Articular chondrocyte of knee joint (primary cell): ENCODE measurements around the gene WDR18. TPM values are rescaled to one million over a fixed set of nuclear protein-coding genes. Genes with fewer than 3 reads are reported as not detected.

Experiments
- small RNA-seq: library from RNA; depleted of rRNA; stranded (forward); fragments of <200 nt; gene quantifications from one replicate; pipeline ENCODE3, GENCODE V24; 2012
- total RNA-seq: library from RNA; depleted of rRNA; stranded (reverse); fragments of >200 nt; gene quantifications from 2 replicates; pipeline ENCODE4 v1.2.3, GENCODE V29; 2012

WDR18 gene, protein sequence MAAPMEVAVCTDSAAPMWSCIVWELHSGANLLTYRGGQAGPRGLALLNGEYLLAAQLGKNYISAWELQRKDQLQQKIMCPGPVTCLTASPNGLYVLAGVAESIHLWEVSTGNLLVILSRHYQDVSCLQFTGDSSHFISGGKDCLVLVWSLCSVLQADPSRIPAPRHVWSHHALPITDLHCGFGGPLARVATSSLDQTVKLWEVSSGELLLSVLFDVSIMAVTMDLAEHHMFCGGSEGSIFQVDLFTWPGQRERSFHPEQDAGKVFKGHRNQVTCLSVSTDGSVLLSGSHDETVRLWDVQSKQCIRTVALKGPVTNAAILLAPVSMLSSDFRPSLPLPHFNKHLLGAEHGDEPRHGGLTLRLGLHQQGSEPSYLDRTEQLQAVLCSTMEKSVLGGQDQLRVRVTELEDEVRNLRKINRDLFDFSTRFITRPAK
- total RNA-seq, result 27.6 and 41.2 TPM in 2 replicates

DNA sequence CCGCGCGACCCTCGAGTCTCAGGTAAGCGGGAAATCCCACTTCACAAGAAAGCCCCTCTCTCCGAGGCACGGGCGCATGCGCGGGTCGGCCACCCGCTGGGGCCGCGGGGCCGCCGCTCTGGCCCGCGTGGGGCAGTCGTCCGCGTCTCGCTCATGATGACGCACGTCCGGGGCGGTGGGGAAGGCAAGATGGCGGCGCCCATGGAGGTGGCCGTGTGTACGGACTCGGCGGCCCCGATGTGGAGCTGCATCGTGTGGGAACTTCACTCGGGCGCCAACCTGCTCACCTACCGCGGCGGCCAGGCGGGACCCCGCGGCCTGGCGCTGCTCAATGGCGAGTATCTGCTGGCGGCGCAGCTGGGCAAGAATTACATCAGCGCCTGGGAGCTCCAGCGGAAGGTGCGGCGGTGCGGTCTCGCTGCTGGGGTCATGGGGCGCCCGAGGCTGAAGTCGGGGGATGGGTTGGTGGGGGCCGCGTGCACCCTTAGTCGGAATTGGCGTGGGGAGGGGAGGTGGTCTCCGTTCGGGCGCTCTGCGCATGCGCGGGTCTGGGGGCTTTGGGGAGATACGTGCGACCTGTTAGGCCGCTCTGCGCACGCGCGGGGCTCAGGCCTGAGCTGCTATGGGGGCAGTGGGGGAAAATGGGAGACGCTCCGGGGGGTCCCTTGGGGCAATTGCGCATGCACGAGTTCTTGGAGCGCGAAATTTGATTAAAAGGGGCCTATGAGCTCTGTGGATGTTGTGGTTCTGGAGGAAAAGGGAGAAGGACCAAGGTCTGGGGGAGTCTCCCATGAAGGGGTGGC, at the start of gene WDR18:
Gene WDR18, plus strand, starts transcription at position 181 of the 803 bp plus-strand sequence. Its CDS starts 9 bp downstream, at position 190.

DNA sequence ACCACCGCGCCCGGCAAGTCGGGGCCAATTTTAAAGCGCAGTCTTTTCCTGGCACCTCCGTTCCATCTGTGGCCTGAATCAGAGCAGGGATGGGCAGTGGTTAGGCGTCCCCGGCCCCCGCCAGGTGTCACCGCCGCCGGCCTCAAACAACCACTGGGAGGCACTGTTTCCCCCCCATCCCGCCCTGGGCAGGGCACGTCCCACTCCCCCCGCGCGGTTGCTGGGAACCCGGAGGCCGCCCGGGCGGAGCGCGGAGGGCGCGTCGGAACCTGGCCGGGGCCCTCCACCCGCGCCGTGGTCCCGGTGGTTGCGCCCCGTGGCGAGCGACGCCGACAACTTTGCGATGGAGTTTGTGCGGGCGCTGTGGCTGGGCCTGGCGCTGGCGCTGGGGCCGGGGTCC, 15.9 kb downstream of the WDR18 start, which contains the start of gene GRIN3B:
Gene GRIN3B, plus strand, starts transcription at position 325 of the 400 bp plus-strand sequence. Its CDS starts 19 bp downstream, at position 344.

DNA sequence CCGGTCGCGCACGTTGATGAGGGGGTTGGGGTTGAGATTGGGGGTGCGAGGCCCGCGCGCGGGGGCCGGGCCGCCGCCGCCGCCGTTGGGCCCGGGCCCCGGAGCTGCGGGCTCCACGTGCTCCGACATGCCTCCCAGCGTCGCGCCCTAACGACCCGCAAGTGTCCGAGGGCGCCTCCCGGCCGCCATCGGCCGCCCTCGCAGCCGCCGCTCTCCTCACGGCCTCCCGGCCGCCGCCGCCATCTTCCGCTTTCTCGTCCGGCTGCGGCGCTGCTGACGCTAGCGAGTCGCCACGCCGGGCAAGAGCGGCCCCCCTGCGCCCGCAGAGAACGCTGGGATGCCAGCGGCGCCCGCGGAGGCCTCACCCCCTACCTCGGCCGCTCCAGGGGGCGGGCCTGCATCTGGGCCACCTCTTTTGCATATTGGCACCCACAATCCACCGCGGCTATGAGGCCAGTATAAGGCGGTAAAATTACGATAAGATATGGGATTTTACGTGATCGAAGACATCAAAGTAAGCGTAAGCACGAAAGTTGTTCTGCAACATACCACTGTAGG, 36.8 kb downstream of the WDR18 start, which contains the start of gene TMEM259:
Gene TMEM259, minus strand, starts transcription at position 256 of the 558 bp plus-strand sequence. Its CDS starts 127 bp downstream, at position 129.

DNA sequence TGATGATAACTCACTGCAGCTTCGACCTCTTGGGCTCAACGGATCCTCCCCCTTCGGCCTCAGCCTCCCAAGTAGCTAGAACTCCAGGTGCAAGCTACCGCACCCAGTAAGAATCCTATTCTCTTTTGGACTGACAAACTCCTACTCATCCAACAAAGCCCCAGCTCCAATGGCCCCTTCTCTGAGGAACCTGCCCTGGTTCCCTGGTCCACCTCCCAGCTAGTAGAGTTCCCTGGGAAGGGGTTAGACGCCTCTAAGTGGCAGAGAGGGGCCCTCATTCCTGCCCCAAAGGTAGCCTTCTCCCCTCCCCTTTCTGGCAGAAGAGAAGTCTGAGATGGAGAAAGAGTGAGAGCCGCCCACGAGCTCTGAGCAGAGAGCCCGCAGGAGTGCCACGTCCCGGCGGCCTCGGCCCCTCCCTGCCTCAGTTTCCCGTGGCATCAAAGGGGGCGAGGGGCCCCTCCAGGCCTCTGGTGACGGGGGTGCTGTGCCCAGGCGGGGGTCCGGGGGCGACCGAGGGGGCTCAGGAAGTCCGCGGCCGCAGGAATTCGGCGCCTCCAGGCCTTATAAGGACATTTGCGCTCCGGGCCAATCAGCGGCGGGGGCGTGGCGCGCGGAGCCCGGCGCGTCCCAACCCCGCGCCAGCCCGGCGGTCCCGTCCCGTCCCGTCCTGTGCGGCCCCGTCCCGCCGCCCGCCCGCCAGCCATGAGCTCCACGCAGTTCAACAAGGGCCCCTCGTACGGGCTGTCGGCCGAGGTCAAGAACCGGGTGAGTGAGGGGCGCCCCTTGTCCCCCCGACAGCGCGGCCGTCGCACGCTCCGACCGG, 42.0 kb downstream of the WDR18 start, which contains the start of gene CNN2:
Gene CNN2, plus strand, starts transcription at position 649 of the 823 bp plus-strand sequence. Its CDS starts 54 bp downstream, at position 703.

DNA sequence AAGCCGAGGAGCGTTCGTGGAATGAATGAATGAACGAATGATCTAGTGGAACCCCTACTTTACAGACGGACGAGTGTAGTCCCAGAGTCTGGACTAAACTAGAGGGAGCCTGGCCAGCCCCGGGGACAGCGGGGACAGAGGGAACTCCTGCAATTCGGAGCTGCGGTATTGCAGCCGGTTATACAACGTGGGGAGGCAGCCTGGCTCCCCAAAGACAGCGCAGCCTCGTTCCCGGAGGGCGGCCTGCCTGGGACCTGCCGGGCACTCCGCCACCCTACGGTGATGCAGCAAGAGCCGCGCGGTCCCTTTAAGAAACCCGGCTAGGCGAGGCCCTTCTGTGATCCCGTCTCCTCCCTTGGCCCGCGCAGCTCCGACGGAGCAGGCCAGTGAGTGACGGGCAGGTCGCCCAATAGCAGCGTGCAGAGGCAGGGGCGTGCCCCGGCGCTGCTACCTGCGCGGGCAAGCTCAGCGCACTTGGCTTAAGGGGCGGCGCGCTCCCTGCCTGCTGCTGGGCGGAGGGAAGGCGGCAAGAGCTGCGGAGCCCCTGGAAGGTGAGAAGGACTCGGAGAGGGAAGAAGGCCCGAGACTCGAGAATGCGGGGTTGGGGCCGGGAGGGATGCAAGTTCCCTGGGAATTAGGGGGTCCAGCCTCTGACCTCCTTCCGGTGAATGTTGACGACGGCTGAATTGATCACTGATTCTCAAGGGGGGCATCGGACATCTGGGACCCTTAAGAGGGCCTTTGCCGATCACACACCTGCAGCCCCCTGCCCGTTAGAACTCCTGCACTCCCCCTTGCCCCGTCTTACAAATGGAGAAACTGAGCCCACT, 55.7 kb downstream of the WDR18 start, which contains the start of gene ABCA7:
Gene ABCA7, plus strand, starts transcription at position 462 of the 830 bp plus-strand sequence. CDS start 1,255 bp downstream, outside the sequence.

Small RNA genes within 50 kb of the gene (small RNA-seq; reads per million reads assigned to genes)
- 1.8 reads per million, percentile 69 among the genes with 10 or more reads in this experiment for gene RNU6-2

Other genes starting within 250 kb of the WDR18 start
- 0.22 and 0.26 TPM in 2 replicates for gene MISP, start 233.2 kb upstream of the WDR18 start, total RNA-seq
- 92.3 and 113 TPM in 2 replicates for gene PTBP1, start 186.9 kb upstream of the WDR18 start, total RNA-seq
- gene PLPPR3, start 162.4 kb upstream of the WDR18 start, total RNA-seq, result 0.39 and 0.76 TPM in 2 replicates
- gene AZU1, start 156.5 kb upstream of the WDR18 start, total RNA-seq, result not detected in 2 replicates
- gene PRTN3, start 143.3 kb upstream of the WDR18 start, total RNA-seq, result not detected in 2 replicates
- 0.43 and 1.0 TPM in 2 replicates for gene ELANE, start 132.0 kb upstream of the WDR18 start, total RNA-seq
- 1.9 and 2.1 TPM in 2 replicates for gene CFD, start 124.7 kb upstream of the WDR18 start, total RNA-seq
- 16.5 and 20.4 TPM in 2 replicates for gene MED16, start 91.2 kb upstream of the WDR18 start, total RNA-seq
- gene RNU6-9, start 90.9 kb upstream of the WDR18 start, total RNA-seq, result not detected in 2 replicates
- gene R3HDM4, start 71.1 kb upstream of the WDR18 start, total RNA-seq, result 28.9 and 34.1 TPM in 2 replicates
- 0.13 TPM in 1 of 2 replicates, not detected in the other for gene KISS1R, start 67.0 kb upstream of the WDR18 start, total RNA-seq
- 5.6 and 7.1 TPM in 2 replicates for gene ARID3A, start 58.3 kb upstream of the WDR18 start, total RNA-seq
- gene GRIN3B, start 16.1 kb downstream of the WDR18 start, total RNA-seq, result 0.13 and 0.65 TPM in 2 replicates
- 47.1 and 52.4 TPM in 2 replicates for gene TMEM259, start 36.8 kb downstream of the WDR18 start, total RNA-seq
- gene RNU6-2, start 37.2 kb downstream of the WDR18 start, total RNA-seq, result not detected in 2 replicates
- 240 and 261 TPM in 2 replicates for gene CNN2, start 42.3 kb downstream of the WDR18 start, total RNA-seq
- gene ABCA7, start 55.8 kb downstream of the WDR18 start, total RNA-seq, result 4.7 and 5.6 TPM in 2 replicates
- gene ARHGAP45, start 82.8 kb downstream of the WDR18 start, total RNA-seq, result 0.32 and 0.39 TPM in 2 replicates
- gene POLR2E, start 111.0 kb downstream of the WDR18 start, total RNA-seq, result 77.0 and 86.9 TPM in 2 replicates
- gene GPX4, start 119.6 kb downstream of the WDR18 start, total RNA-seq, result 451 and 456 TPM in 2 replicates
- 71.2 and 86.9 TPM in 2 replicates for gene SBNO2, start 189.9 kb downstream of the WDR18 start, total RNA-seq
- 65.6 and 69.0 TPM in 2 replicates for gene STK11, start 221.4 kb downstream of the WDR18 start, total RNA-seq